Cerebellar nuclear complex (tissue), 1 donor: ENCODE data around the gene ATP6V1G2.
"Not testable (repeated sequence)": the region's sequence is repeated elsewhere in the genome, so short reads cannot be mapped to it uniquely, and the experiment has no call there.

Source experiments
- DNase-seq, 2 experiments: peaks; one replicate each; lab custom pipeline; 2025; lab: John Stamatoyannopoulos, UW

The ATP6V1G2 gene

GRCh38 chr6:31575952-31576685 is 29.7 kb upstream of the ATP6V1G2 start:
- no peak for DNase-seq

- DNase-seq, result no peak
Measured at GRCh38 chr6:31575335-31575901, 29.0 kb upstream of the ATP6V1G2 start, which contains the start of gene TNF. TSS of gene TNF (plus strand) at chr6:31575565. CDS start at chr6:31575742, 177 bp downstream.

DNA sequence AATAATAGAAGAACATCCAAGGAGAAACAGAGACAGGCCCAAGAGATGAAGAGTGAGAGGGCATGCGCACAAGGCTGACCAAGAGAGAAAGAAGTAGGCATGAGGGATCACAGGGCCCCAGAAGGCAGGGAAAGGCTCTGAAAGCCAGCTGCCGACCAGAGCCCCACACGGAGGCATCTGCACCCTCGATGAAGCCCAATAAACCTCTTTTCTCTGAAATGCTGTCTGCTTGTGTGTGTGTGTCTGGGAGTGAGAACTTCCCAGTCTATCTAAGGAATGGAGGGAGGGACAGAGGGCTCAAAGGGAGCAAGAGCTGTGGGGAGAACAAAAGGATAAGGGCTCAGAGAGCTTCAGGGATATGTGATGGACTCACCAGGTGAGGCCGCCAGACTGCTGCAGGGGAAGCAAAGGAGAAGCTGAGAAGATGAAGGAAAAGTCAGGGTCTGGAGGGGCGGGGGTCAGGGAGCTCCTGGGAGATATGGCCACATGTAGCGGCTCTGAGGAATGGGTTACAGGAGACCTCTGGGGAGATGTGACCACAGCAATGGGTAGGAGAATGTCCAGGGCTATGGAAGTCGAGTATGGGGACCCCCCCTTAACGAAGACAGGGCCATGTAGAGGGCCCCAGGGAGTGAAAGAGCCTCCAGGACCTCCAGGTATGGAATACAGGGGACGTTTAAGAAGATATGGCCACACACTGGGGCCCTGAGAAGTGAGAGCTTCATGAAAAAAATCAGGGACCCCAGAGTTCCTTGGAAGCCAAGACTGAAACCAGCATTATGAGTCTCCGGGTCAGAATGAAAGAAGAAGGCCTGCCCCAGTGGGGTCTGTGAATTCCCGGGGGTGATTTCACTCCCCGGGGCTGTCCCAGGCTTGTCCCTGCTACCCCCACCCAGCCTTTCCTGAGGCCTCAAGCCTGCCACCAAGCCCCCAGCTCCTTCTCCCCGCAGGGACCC is 28.0 kb upstream of the ATP6V1G2 start:
- no peak for DNase-seq

DNA sequence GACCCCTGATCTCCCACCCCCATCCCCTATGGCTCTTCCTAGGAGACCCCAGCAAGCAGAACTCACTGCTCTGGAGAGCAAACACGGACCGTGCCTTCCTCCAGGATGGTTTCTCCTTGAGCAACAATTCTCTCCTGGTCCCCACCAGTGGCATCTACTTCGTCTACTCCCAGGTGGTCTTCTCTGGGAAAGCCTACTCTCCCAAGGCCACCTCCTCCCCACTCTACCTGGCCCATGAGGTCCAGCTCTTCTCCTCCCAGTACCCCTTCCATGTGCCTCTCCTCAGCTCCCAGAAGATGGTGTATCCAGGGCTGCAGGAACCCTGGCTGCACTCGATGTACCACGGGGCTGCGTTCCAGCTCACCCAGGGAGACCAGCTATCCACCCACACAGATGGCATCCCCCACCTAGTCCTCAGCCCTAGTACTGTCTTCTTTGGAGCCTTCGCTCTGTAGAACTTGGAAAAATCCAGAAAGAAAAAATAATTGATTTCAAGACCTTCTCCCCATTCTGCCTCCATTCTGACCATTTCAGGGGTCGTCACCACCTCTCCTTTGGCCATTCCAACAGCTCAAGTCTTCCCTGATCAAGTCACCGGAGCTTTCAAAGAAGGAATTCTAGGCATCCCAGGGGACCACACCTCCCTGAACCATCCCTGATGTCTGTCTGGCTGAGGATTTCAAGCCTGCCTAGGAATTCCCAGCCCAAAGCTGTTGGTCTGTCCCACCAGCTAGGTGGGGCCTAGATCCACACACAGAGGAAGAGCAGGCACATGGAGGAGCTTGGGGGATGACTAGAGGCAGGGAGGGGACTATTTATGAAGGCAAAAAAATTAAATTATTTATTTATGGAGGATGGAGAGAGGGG is 27.1 kb upstream of the ATP6V1G2 start:
- DNase-seq, result no peak

GRCh38 chr6:31572041-31572911 is 25.9 kb upstream of the ATP6V1G2 start, which contains the start of gene LTA:
TSS of gene LTA (plus strand) at chr6:31572289. CDS start at chr6:31572743, 454 bp downstream.
- no peak for DNase-seq

GRCh38 chr6:31569861-31570536 is 23.6 kb upstream of the ATP6V1G2 start:
- no peak for DNase-seq

GRCh38 chr6:31568537-31568961 is 22.1 kb upstream of the ATP6V1G2 start:
- DNase-seq, result no peak

DNA sequence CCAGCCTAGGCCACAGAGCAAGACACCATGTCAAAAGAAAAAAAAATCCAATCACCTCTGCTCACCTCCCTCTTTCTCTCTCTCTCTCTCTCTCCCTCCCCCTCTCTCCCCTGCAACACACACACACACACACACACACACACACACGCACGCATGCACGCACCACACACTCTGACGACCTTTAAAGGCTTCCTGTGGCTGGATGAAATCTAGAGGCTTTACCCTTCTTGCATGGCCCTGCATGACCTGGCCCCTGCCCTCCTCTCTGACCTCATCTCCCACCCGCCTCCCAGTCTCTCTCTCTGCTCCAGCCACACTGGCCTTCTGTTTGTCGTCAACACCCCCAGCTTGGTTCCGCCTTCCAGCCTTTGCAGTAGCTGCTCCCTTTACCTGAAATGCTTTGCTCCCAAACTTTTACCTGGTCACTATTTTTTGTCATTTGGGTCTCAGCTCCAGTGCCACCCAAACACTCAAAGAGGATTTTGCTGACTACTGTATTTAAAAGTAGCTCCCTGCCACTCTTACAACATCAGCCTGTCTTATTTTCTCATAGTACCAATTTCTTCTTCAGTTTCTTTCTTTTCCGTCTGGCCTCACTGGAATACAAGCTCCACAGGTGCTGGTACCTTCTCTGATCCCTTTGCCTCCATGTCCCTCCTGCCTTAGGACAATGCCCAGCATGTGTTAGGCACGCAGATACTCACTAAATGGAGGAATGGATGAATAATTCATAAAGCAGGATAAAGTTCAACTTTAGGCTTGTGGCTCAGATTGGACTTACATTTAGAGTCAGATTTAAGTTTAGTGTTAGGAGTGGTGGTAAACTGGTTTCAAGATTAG is 21.3 kb upstream of the ATP6V1G2 start:
- no peak for DNase-seq

- no peak for DNase-seq
Measured at GRCh38 chr6:31560697-31561058, 14.3 kb upstream of the ATP6V1G2 start.

DNA sequence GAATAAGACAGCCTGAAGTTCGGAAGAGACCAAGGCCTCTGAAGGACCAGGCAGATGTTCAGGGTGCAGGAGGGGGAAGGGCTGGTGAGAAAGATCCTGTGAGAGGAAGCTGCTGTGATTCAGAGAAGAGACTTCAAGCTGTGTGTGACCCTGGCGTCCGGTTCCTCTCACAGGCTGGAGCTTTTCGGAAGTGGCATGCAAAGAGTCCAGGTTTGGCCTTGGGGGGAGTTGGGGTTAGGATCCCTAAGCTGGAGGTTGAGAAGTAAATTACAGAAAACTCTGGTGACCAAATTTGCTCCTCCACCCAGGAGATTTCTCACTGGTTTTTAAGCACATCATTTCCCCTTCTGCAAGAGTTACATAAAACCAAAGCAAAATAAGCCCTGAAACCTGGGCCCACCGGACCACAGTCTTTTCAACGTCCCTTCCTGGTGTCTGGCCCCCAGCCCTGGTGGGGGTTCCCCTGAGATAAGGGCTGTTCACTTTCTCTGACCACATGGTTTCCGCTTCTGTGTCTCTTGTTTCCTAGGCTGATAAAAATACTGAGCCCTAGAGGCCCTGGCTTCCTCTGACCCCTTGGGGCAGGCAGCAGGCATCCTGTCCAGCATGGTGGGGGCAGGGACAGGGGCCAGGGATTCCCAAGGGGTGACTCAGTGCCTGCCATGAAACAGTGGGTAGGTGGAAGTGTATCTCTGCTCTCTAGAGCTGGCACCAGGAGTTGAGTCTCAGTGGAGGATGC is 13.7 kb upstream of the ATP6V1G2 start:
- DNase-seq, result no peak

DNA sequence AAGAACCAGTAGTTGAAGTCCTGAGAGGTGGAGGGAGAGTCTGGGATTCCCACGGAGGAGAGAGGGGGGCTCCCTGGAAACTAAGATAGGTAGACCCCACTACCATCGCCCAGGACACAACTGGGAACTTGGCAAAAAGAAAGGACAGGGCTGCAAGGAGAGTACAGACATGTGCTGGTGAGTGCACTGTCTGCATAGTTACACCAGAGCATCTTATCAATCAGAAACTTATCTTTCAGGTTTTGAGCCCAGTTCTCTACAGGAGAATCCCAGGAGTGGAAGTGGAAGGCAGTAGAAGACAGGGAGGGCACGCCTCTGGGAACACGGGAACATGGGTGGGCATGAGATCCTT is 13.2 kb upstream of the ATP6V1G2 start:
- DNase-seq, result no peak

- DNase-seq, result no peak
Measured at GRCh38 chr6:31558631-31559500, 12.5 kb upstream of the ATP6V1G2 start.

DNA sequence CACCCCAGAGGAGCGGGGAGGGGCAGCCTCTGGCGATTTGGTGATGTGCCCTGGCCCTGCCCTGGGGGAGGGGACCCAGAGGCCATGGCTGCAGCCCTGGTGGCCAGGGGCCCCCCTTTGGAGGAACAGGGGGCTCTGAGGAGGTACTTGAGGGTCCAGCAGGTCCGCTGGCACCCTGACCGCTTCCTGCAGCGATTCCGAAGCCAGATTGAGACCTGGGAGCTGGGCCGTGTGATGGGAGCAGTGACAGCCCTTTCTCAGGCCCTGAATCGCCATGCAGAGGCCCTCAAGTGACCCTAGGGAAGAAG is 11.9 kb upstream of the ATP6V1G2 start:
- no peak for DNase-seq

GRCh38 chr6:31557443-31558317 is 11.3 kb upstream of the ATP6V1G2 start:
- no peak for DNase-seq

GRCh38 chr6:31556307-31556706 is 9.9 kb upstream of the ATP6V1G2 start:
- no peak for DNase-seq

DNA sequence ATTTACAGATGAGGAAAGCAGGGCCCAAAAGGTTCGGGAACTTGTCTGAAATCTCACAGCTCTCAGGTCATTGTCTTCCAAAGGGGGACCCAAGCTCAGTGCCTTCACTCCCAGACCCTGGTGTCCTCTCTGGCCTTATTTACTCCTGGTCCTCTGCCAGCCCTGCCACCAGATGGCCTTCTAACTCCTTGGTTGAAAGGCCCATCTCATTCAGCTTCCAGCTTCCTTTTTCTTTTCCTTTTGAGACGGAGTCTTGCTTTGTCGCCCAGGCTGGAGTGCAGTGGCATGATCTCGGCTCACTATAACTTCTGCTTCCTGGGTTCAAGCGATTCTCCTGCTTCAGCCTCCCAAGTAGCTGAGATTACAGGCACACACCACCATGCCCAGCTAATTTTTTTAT is 5.0 kb upstream of the ATP6V1G2 start:
- not testable (repeated sequence) for DNase-seq

DNA sequence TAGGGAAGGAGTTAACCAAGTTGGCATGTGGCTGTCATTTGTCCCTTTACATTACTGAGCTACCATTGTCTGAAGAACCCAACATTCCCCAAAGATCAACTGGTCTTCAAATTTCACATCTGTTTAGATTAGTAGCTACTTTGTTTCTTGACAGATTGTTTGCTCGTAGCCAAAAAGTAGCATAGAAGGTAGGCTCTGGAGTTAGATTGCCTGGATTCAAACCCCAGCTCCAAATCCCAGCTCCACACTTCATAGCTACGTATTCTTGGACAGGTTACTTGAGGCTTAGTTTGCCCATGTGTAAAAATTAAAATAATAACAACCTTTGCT is 2.1 kb upstream of the ATP6V1G2 start:
- DNase-seq, result no peak
